ENCODE data around the gene IQCH.

IQCH gene

GRCh38 chr15:67501836-67502461 lies 247.4 kb downstream of the IQCH start:
- Histone ChIP-seq H3K9me2 (replicated peaks; ENCODE audit: insufficient read depth, low read length) (no peaks in the 10 kb centered on the region), H3K36me3 (replicated peaks; ENCODE audit: insufficient read depth, low read length) (no peaks in the 10 kb centered on the region), H4K20me1 (ENCODE audit: insufficient read depth, low read length) (no peaks in the 10 kb centered on the region), H3K4me1 (ENCODE audit: low read length) (peaks cover 26% of the 10 kb centered on the region), H2AFZ (ENCODE audit: low read length) (no peak overlapping the region), H3K4me2 (ENCODE audit: low read depth, low read length) (no peak overlapping the region), H3K27ac (ENCODE audit: low read length) (no peak overlapping the region), H3K27me3 (replicated peaks; ENCODE audit: insufficient read depth, low read length) (no peaks in the 10 kb centered on the region), H3K4me3 (ENCODE audit: low read length) (no peak overlapping the region), H3K9me3 (replicated peaks; ENCODE audit: insufficient read depth, low read length) (no peaks in the 10 kb centered on the region), H3K79me2 (ENCODE audit: low read length) (no peaks in the 10 kb centered on the region), H3F3A (ENCODE audit: insufficient read depth, low read length) (no peaks in the 10 kb centered on the region; the same call in 1 of the 2 replicates), H3K9ac (ENCODE audit: low read length) (no peak overlapping the region)
- no peak for DNase-seq
- TF ChIP-seq CTCF (IDR thresholded peaks at IDR 0.05; ENCODE audit: low read length) = no peak
- TF ChIP-seq EZH2 (optimal IDR thresholded peaks at IDR 0.05; ENCODE audit: low read depth, low read length) = no peak
- no peak for TF ChIP-seq EZH2phosphoT487 (IDR thresholded peaks at IDR 0.05; ENCODE audit: low read length)

GRCh38 chr15:67504056-67504455 lies 249.5 kb downstream of the IQCH start:
- H3K79me2 ChIP-seq (ENCODE audit: low read length) = no peaks in the 10 kb centered on the region
- TF ChIP-seq EZH2phosphoT487 (IDR thresholded peaks at IDR 0.05; ENCODE audit: low read length) (no peak), CTCF (IDR thresholded peaks at IDR 0.05; ENCODE audit: low read length) (no peak), EZH2 (optimal IDR thresholded peaks at IDR 0.05; ENCODE audit: low read depth, low read length) (no peak)
- peaks cover 26% of the 10 kb centered on the region for H3K4me1 ChIP-seq (ENCODE audit: low read length)
- H3K9ac ChIP-seq (ENCODE audit: low read length) = no peak overlapping the region
- H3K27ac ChIP-seq (ENCODE audit: low read length) = no peak overlapping the region
- no peaks in the 10 kb centered on the region for H3K9me3 ChIP-seq (replicated peaks; ENCODE audit: insufficient read depth, low read length)
- H2AFZ ChIP-seq (ENCODE audit: low read length) = no peak overlapping the region
- H3K36me3 ChIP-seq (replicated peaks; ENCODE audit: insufficient read depth, low read length) = no peaks in the 10 kb centered on the region
- no peak for DNase-seq
- no peaks in the 10 kb centered on the region; the same call in 1 of the 2 replicates for H3F3A ChIP-seq (ENCODE audit: insufficient read depth, low read length)
- H3K4me2 ChIP-seq (ENCODE audit: low read depth, low read length) = no peak overlapping the region
- no peaks in the 10 kb centered on the region for H3K9me2 ChIP-seq (replicated peaks; ENCODE audit: insufficient read depth, low read length)
- no peak overlapping the region for H3K4me3 ChIP-seq (ENCODE audit: low read length)
- H3K27me3 ChIP-seq (replicated peaks; ENCODE audit: insufficient read depth, low read length) = no peaks in the 10 kb centered on the region
- H4K20me1 ChIP-seq (ENCODE audit: insufficient read depth, low read length) = no peaks in the 10 kb centered on the region

- no peak overlapping the region for H2AFZ ChIP-seq (ENCODE audit: low read length)
- TF ChIP-seq EZH2 (optimal IDR thresholded peaks at IDR 0.05; ENCODE audit: low read depth, low read length) = no peak
- no peak for TF ChIP-seq CTCF (IDR thresholded peaks at IDR 0.05; ENCODE audit: low read length)
- no peak for TF ChIP-seq EZH2phosphoT487 (IDR thresholded peaks at IDR 0.05; ENCODE audit: low read length)
- peaks cover 26% of the 10 kb centered on the region for H3K4me1 ChIP-seq (ENCODE audit: low read length)
- no peak overlapping the region for H3K27ac ChIP-seq (ENCODE audit: low read length)
- H4K20me1 ChIP-seq (ENCODE audit: insufficient read depth, low read length) = no peaks in the 10 kb centered on the region
- no peaks in the 10 kb centered on the region; the same call in 1 of the 2 replicates for H3F3A ChIP-seq (ENCODE audit: insufficient read depth, low read length)
- H3K36me3 ChIP-seq (replicated peaks; ENCODE audit: insufficient read depth, low read length) = no peaks in the 10 kb centered on the region
- no peak overlapping the region for H3K9ac ChIP-seq (ENCODE audit: low read length)
- no peaks in the 10 kb centered on the region for H3K79me2 ChIP-seq (ENCODE audit: low read length)
- H3K9me3 ChIP-seq (replicated peaks; ENCODE audit: insufficient read depth, low read length) = no peaks in the 10 kb centered on the region
- peak overlapping the region; percentile 2; the same call in 1 of the 2 replicates for H3K4me2 ChIP-seq (ENCODE audit: low read depth, low read length)
- no peak overlapping the region for H3K4me3 ChIP-seq (ENCODE audit: low read length)
- no peaks in the 10 kb centered on the region for H3K9me2 ChIP-seq (replicated peaks; ENCODE audit: insufficient read depth, low read length)
- no peak for DNase-seq
- no peaks in the 10 kb centered on the region for H3K27me3 ChIP-seq (replicated peaks; ENCODE audit: insufficient read depth, low read length)
Measured at GRCh38 chr15:67504796-67505195, 250.2 kb downstream of the IQCH start.
